ENCODE results near the gene RAD9A.

GRCh38 chr11:67345920-67346819 is 45.6 kb upstream of the RAD9A start:
- TF ChIP-seq CTCF (IDR thresholded peaks at IDR 0.05) (peak; percentile 72), EZH2phosphoT487 (IDR thresholded peaks at IDR 0.05) (no peak)
